Measurements from ENCODE around the gene MRPS5.
A peak's percentile ranks its signal among the peaks of the same experiment; 100 is the strongest.
"Not testable (repeated sequence)": the region's sequence is repeated elsewhere in the genome, so short reads cannot be mapped to it uniquely, and the experiment has no call there.

MRPS5 gene

GRCh38 chr2:95121407-95122196 is at the start of gene MRPS5:
TSS of gene MRPS5 (minus strand) at chr2:95121808. CDS start at chr2:95121791, 17 bp downstream.
- DNase-seq (ENCODE audit: low read depth, low spot score): peak; percentile 83

GRCh38 chr2:95166065-95166763 is 44.6 kb upstream of the MRPS5 start:
- DNase-seq (ENCODE audit: low read depth, low spot score): no peak

GRCh38 chr2:95165371-95166064 is 43.9 kb upstream of the MRPS5 start, which contains the start of gene ZNF2:
TSS of gene ZNF2 (plus strand) at chr2:95165809. CDS start at chr2:95176227, 10,418 bp downstream.
- peak; percentile 93 for DNase-seq (ENCODE audit: low read depth, low spot score)

GRCh38 chr2:95165030-95165370 is 43.4 kb upstream of the MRPS5 start:
- DNase-seq (ENCODE audit: low read depth, low spot score): no peak

GRCh38 chr2:95159690-95160449 is 38.3 kb upstream of the MRPS5 start, which contains the start of gene ZNF514:
TSS of gene ZNF514 (minus strand) at chr2:95159848. CDS start at chr2:95153253, 6,595 bp downstream.
- DNase-seq (ENCODE audit: low read depth, low spot score): peak; percentile 35

GRCh38 chr2:95158891-95159619 is 37.4 kb upstream of the MRPS5 start:
- DNase-seq (ENCODE audit: low read depth, low spot score): no peak

GRCh38 chr2:95158441-95158840 is 36.8 kb upstream of the MRPS5 start:
- no peak for DNase-seq (ENCODE audit: low read depth, low spot score)

- DNase-seq (ENCODE audit: low read depth, low spot score): no peak
Measured at GRCh38 chr2:95149397-95149984, 27.9 kb upstream of the MRPS5 start.

- no peak for DNase-seq (ENCODE audit: low read depth, low spot score)
Measured at GRCh38 chr2:95143838-95144237, 22.2 kb upstream of the MRPS5 start.

- no peak for DNase-seq (ENCODE audit: low read depth, low spot score)
Measured at GRCh38 chr2:95138702-95139101, 17.1 kb upstream of the MRPS5 start.

- DNase-seq (ENCODE audit: low read depth, low spot score): no peak
Measured at GRCh38 chr2:95122197-95122551, 566 bp upstream of the MRPS5 start.

- DNase-seq (ENCODE audit: low read depth, low spot score): no peak
Measured at GRCh38 chr2:95121093-95121406, 558 bp downstream of the MRPS5 start.

GRCh38 chr2:95115418-95115817 is 6.2 kb downstream of the MRPS5 start:
- DNase-seq (ENCODE audit: low read depth, low spot score): peak; percentile 43

GRCh38 chr2:95113464-95113863 is 8.1 kb downstream of the MRPS5 start:
- DNase-seq (ENCODE audit: low read depth, low spot score): no peak

GRCh38 chr2:95110395-95110794 is 11.2 kb downstream of the MRPS5 start:
- no peak for DNase-seq (ENCODE audit: low read depth, low spot score)

GRCh38 chr2:95109260-95109659 is 12.3 kb downstream of the MRPS5 start:
- DNase-seq (ENCODE audit: low read depth, low spot score): no peak

GRCh38 chr2:95106081-95106480 is 15.5 kb downstream of the MRPS5 start:
- DNase-seq (ENCODE audit: low read depth, low spot score): no peak

- no peak for DNase-seq (ENCODE audit: low read depth, low spot score)
Measured at GRCh38 chr2:95104606-95105005, 17.0 kb downstream of the MRPS5 start.

- DNase-seq (ENCODE audit: low read depth, low spot score): no peak
Measured at GRCh38 chr2:95099910-95100309, 21.7 kb downstream of the MRPS5 start.

GRCh38 chr2:95098273-95098672 is 23.3 kb downstream of the MRPS5 start:
- DNase-seq (ENCODE audit: low read depth, low spot score): not testable (repeated sequence)

Measured in activated naive CD8-positive, alpha-beta T cell treated with anti-CD3 and anti-CD28 coated beads, Interleukin-2, amount 50 U/mL, for 16 hours (primary cell).